Measurements from ENCODE around the gene SLC6A19. TPM values are rescaled to one million over a fixed set of nuclear protein-coding genes. Genes with fewer than 3 reads are reported as not detected.

Gene SLC6A19
- total RNA-seq, 1 experiment from 2014 or later, result 0.29 TPM

DNA sequence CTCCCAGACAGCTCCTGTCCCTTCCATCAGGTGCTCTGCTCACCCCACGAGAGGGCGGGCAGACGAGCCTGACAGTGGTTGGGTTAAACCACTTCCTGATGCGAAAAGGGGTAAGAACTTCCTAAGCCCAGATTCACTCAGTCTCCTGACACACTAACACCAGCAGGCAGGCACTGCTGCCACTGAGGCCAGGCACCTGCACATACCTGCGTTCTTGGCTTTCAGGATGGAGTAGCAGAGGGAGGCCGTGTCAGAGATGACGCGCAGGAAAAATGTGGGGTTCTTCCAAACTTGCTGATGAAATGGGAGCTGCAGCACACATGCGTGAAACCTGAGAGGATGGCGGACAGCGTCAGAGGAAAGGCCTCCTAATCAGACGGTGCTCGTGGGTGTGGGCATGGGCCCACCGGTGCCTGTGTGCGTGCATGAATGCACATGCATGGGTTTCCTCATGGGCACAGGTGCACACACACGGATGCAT is 53.7 kb downstream of the SLC6A19 start:
- CTCF ChIA-PET, result no interaction called here
- DNase-seq, result no peak
- H3K27me3 Mint-ChIP-seq (ENCODE audit: insufficient read depth, unreplicated experiment), result no peaks in the 10 kb centered on the region

DNA sequence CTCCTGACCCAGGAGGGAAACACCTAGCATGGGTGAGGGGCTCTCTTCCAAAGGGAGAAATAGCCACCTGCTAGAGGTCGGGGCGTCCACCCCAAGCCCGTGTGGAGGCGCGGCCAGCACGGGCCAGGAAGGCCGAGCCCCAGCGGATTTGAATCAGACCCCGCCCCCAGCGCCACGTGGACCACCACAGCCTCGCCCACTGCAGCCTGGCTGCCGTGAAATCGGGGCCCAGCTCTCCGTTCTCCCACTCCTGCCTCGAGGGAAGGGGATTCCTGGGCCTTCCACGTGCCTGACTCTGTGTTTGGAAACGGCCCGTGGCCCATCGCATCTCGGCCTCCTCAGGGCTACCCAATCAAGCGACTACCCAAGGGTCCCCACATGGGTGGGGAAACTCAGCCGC is 55.4 kb downstream of the SLC6A19 start:
- BruUV-seq (replicated peaks), result no TSS peak
- H3K4me1 Mint-ChIP-seq (ENCODE audit: low read depth, unreplicated experiment), result peaks cover 6% of the 10 kb centered on the region
- H3K4me3 ChIP-seq (ENCODE audit: low read depth, low read length), result no peak overlapping the region
- ChIA-PET POLR2A (no interaction called here), CTCF (no interaction called here)
- H3K27me3 Mint-ChIP-seq (ENCODE audit: insufficient read depth, unreplicated experiment), result no peaks in the 10 kb centered on the region
- H3K27me3 ChIP-seq (replicated peaks; ENCODE audit: control insufficient read depth, insufficient read depth, low read length), result no peaks in the 10 kb centered on the region
- DNase-seq, result no peak
- intact Hi-C loops (cut with micrococcal nuclease; ENCODE audit: unreplicated experiment), result no loop called here
- H3K36me3 Mint-ChIP-seq (ENCODE audit: insufficient read depth, unreplicated experiment), result peaks cover 18% of the 10 kb centered on the region
- TF ChIP-seq, protein P1, sequence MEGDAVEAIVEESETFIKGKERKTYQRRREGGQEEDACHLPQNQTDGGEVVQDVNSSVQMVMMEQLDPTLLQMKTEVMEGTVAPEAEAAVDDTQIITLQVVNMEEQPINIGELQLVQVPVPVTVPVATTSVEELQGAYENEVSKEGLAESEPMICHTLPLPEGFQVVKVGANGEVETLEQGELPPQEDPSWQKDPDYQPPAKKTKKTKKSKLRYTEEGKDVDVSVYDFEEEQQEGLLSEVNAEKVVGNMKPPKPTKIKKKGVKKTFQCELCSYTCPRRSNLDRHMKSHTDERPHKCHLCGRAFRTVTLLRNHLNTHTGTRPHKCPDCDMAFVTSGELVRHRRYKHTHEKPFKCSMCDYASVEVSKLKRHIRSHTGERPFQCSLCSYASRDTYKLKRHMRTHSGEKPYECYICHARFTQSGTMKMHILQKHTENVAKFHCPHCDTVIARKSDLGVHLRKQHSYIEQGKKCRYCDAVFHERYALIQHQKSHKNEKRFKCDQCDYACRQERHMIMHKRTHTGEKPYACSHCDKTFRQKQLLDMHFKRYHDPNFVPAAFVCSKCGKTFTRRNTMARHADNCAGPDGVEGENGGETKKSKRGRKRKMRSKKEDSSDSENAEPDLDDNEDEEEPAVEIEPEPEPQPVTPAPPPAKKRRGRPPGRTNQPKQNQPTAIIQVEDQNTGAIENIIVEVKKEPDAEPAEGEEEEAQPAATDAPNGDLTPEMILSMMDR (IDR thresholded peaks at IDR 0.05; ENCODE audit: insufficient read depth in 1 of 2, low read depth in 1 of 2, low read length in 1 of 2, severe bottlenecking in 1 of 2, unreplicated experiment in 1 of 2), result no peak
- H3K9me3 ChIP-seq, result no peaks in the 10 kb centered on the region
- peaks cover 4% of the 10 kb centered on the region for H3K4me1 ChIP-seq
- no peaks in the 10 kb centered on the region for H3K36me3 ChIP-seq (ENCODE audit: control insufficient read depth, insufficient read depth, low read length)
- no peak overlapping the region for H3K27ac Mint-ChIP-seq (ENCODE audit: unreplicated experiment)
- no peaks in the 10 kb centered on the region for H3K9me3 Mint-ChIP-seq (ENCODE audit: unreplicated experiment)
- H3K4me3 Mint-ChIP-seq (ENCODE audit: unreplicated experiment), result no peak overlapping the region

More for the DNA sequence above, 53.7 kb downstream of the SLC6A19 start:
- POLR2A ChIA-PET, result no interaction called here
- no peak overlapping the region for H3K4me3 Mint-ChIP-seq (ENCODE audit: unreplicated experiment)
- no peaks in the 10 kb centered on the region for H3K36me3 ChIP-seq (ENCODE audit: control insufficient read depth, insufficient read depth, low read length)
- no peak overlapping the region for H3K4me3 ChIP-seq (ENCODE audit: low read depth, low read length)
- peaks cover 18% of the 10 kb centered on the region for H3K36me3 Mint-ChIP-seq (ENCODE audit: insufficient read depth, unreplicated experiment)
- H3K27ac Mint-ChIP-seq (ENCODE audit: unreplicated experiment), result no peak overlapping the region
- intact Hi-C loops (cut with micrococcal nuclease; ENCODE audit: unreplicated experiment), result no loop called here
- H3K4me1 Mint-ChIP-seq (ENCODE audit: low read depth, unreplicated experiment), result peaks cover 6% of the 10 kb centered on the region
- H3K9me3 ChIP-seq, result no peaks in the 10 kb centered on the region
- TF ChIP-seq, protein P1 (IDR thresholded peaks at IDR 0.05; ENCODE audit: insufficient read depth in 1 of 2, low read depth in 1 of 2, low read length in 1 of 2, severe bottlenecking in 1 of 2, unreplicated experiment in 1 of 2), result no peak
- H3K9me3 Mint-ChIP-seq (ENCODE audit: unreplicated experiment), result no peaks in the 10 kb centered on the region
- H3K27me3 ChIP-seq (replicated peaks; ENCODE audit: control insufficient read depth, insufficient read depth, low read length), result no peaks in the 10 kb centered on the region; the same call in 1 of the 2 replicates
- peaks cover 7% of the 10 kb centered on the region for H3K4me1 ChIP-seq
- BruUV-seq (replicated peaks), result no TSS peak

DNA sequence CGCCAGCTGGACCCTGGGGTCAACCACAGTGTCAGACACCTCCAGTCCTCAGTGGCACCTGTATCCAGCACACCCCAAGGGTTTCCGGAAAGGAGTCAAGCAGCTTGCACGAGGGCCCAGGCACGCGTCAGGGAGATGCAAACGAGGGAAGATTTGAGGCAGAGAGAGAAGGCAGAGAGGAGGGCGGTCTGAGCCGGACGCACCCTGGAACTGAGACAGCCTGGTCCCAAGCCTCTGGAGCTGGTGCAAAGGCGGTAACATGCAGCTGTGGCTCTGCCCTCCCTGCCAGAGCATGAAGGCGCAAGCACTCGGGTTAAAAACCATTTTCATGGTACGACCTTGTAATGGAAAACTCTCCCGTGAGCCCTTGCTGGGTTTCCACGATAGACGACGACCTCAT is 56.0 kb downstream of the SLC6A19 start:
- Mint-ChIP-seq H3K27me3 (ENCODE audit: insufficient read depth, unreplicated experiment) (no peaks in the 10 kb centered on the region), H3K9me3 (ENCODE audit: unreplicated experiment) (no peaks in the 10 kb centered on the region), H3K4me3 (ENCODE audit: unreplicated experiment) (no peak overlapping the region), H3K36me3 (ENCODE audit: insufficient read depth, unreplicated experiment) (peaks cover 18% of the 10 kb centered on the region), H3K27ac (ENCODE audit: unreplicated experiment) (no peak overlapping the region), H3K4me1 (ENCODE audit: low read depth, unreplicated experiment) (peaks cover under 1% of the 10 kb centered on the region)
- BruUV-seq (replicated peaks), result no TSS peak
- CTCF ChIA-PET, result no interaction called here
- Histone ChIP-seq H3K9me3 (no peaks in the 10 kb centered on the region), H3K4me1 (no peaks in the 10 kb centered on the region), H3K4me3 (ENCODE audit: low read depth, low read length) (no peak overlapping the region), H3K27me3 (replicated peaks; ENCODE audit: control insufficient read depth, insufficient read depth, low read length) (no peaks in the 10 kb centered on the region), H3K36me3 (ENCODE audit: control insufficient read depth, insufficient read depth, low read length) (no peaks in the 10 kb centered on the region)
- no peak for DNase-seq
- TF ChIP-seq, protein P1 (IDR thresholded peaks at IDR 0.05; ENCODE audit: insufficient read depth in 1 of 2, low read depth in 1 of 2, low read length in 1 of 2, severe bottlenecking in 1 of 2, unreplicated experiment in 1 of 2), result no peak
- POLR2A ChIA-PET, result no interaction called here
- intact Hi-C loops (cut with micrococcal nuclease; ENCODE audit: unreplicated experiment), result no loop called here

Data from Caco-2 (cell line).